ENCODE results near the gene PIK3AP1.

PIK3AP1 gene

DNA sequence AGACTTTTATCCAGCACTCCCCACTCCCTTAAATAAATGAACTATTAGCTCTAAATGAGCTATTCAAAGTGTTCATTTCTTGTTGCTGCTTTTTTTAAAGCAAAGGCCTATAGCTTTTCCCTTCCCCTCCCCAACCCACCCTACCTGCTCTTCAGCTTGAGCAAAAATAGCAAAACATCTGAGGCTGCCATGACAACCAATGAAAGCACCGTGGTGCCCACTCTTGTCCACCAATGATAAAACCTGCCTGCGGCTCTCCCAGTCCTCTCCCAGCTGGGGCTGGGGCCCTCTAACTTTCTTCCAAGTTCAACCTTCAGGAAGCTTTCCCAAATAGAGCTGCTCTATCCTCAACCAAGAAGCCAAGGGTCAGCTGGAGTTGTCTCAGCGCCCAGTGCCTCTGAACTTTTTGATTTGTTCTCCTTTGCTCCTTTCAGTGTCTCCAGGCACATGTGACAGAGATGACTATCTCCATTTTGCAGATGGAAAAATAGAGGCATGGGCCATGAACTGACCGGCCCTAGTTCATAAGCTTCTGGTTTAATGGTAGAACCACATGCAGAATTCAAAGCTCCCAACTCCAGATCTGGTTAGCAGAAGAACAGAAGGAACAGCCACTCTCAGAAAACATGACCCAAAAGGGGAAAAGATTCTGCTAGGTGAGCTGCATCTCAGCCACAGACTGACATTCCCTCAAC, 47.7 kb downstream of the PIK3AP1 start:
- DNase-seq (ENCODE audit: low spot score), result no peak

DNA sequence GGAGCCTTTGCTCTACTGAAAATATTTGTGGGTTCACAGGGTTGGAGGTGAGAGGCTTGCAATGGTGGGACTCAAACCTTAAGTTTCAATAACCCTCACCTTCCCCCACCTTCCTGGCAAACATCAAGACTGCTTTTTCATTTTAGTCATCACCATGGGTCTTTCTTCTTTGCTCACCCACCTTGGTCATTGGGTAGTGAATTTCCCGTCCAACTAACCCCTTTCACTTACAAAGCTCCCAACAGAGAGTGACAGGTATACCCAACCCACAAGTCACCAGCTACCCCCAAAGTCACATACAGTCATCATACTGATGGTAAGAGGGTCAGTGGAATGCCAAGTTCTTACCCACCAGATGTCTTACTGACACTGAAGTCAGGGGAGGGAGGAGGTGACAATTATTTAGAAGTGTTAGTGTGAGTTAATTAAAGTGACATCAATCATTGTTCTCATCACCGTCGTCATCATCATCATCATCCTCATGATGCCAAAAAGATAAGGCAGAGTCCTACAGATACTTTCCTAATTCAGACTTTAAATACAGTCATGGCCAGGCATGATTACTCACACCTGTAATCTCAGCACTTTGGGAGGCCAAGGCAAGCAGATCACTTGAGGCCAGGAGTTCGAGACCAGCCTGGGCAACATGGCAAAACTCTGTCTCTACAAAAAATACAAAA, 49.0 kb downstream of the PIK3AP1 start:
- DNase-seq (ENCODE audit: low spot score), result no peak

DNA sequence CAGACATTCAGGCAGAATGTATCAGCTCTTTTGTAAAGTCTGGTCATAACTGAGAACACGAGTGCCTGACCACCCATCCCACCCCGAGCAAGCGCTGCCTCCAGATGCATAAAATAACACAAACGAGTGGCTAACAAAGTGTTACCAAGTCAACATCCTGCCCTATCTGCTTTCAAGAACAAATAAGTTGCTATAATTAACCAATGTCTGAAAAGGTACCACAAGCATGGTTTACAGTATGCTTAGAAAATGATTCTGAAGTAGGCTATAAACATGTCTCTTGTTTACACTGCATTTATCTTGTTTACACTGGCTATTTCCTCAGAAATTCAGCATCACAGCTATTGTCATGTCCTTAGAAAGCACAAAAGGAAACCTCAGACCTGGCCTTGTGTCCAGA, 49.5 kb downstream of the PIK3AP1 start:
- DNase-seq (ENCODE audit: low spot score), result no peak

DNA sequence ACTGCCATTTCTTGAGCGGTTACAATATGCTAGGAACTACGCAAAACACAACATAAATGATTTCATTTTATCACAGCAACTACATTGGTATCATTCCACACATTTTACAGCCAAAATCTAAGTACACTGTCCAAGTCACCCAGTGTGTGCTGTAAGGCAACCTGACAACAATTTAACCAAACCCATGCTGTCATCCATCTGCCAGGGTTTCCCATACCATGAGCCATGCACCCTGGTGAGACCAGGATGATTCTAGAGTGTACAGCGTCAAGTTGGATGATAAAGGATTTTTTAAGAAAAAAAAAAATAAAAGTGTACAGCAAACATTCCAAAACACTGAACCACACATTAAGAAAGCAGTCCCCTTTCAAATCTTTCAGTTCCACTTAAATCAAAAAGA, 52.9 kb downstream of the PIK3AP1 start:
- DNase-seq (ENCODE audit: low spot score), result no peak

DNA sequence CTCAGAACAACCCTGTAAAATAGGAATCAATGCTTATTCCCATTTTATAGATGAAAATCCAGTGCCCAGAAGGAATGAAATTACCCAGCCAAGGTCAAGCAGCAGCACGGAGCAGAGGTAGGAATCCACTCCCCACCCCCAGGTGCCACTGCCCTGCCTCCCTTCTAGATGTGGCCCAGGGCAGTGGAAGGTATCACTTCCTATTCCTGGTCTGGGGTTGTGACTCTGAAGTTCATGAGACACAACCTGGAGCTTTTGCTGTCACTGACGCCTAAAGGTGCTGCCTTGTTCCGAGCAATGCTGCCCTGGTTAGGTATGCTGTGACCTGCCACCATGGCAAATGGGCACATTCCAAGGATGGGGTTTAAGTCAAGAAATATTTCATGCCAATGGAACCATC, 53.6 kb downstream of the PIK3AP1 start:
- no peak for DNase-seq (ENCODE audit: low spot score)

DNA sequence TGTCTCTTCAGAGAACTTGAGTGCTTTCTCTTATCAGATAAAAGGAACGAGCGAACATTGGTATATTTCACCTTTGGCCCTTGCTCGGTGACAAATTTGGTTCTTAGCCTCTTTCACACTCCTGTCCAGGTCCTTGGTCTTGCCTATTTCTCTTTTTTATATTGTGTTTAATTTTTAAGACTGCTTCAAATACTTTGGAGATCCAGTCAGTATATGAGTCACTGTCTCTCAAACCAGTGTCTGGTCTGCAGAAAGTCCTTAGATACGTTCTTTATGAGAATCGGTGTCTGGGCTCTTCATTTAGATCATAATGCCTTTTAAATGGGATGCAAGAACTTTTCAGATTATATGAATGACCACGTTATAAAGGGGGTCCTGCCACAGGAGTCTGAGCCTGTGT, 55.0 kb downstream of the PIK3AP1 start:
- DNase-seq (ENCODE audit: low spot score), result no peak

DNA sequence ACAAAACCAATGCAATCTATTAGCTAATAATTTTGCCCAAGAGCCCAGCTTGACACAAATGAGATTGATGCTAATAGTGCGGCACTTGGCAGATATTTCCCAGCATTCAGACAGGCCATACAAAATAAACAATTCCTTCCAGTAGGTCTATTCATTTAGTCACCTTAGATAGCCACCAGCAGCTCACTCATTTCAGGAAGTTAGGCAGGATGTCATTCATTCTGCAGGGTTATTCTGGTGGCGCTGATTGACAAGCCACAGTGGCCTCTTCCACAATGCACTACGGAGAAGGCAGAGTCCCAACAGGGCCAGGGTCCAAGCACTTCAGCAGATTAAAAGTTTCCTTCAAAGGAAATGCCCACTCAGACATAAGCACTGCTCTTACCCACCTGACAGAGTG, 55.8 kb downstream of the PIK3AP1 start:
- no peak for DNase-seq (ENCODE audit: low spot score)

DNA sequence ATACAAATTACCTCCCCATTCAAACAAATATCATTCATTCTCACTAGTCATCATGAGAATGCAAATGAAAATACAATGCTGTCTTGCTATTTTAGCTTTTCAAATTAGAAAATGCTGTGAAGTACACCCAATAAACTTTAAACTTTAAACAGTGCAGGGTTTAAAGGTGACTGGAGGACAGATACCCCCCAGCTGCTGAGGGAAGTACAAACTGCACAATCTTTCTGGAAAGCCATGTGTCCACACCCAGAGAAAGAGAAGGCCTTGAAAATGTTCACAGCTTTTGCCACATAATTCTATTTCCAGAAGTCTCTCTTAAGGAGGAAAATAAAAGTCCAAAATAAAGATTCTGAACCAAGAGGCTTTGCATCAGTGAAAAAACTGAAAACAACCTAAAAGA, 56.5 kb downstream of the PIK3AP1 start:
- DNase-seq (ENCODE audit: low spot score), result no peak

DNA sequence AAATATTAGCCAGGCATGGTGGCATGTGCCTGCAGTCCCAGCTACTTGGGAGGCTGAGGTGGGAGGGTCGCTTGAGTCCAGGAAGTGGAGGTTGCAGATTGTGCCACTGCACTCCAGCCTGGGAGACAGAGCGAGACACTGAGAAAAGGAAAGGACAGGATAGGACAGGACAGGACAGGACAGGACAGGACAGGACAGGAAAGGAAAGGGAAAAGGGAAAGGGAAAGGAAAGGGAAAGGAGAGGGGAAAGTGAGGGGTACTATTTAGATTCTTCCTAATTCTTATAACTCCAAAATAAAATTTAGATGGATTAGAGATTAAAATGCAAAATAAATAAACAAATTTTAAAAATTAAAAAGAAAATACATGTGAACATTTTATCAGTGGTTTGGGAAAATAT, 58.7 kb downstream of the PIK3AP1 start:
- DNase-seq (ENCODE audit: low spot score), result no peak

DNA sequence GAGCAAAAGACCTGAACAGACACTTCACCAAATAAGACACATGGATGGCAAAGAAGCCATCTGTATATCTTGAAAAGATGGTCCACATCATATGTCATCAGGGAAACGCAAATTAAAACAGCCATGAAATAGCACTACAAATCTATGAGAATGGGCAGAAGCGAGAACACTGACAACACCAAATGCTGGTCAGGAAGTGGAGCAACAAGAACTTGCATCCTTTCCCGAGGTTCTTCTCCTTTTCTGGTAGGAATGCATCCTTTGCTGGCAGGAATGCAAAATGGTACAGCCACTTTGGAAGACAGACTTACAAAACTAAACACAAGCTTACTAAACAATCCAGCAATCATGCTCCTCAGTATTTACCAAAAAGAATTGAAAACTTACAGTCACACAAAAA, 60.0 kb downstream of the PIK3AP1 start:
- no peak for DNase-seq (ENCODE audit: low spot score)

DNA sequence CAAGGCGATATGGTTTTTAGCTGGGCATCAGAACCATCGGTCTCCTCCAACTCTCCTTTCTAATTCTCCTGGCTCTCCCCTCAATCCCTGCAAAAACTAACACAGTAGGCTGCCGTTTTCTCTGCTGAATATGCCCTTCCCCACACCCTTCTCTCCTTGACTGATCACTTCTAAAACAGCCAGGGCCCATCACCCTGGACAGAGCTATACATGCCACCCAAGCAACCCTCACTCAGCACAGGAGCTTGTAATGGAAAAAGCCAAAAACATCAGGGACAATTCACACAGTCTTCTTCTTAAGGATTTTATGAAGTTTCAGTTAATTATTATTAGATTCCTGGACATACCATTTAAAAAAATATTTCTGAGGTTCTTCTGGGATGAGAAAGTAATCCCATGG, 61.5 kb downstream of the PIK3AP1 start:
- DNase-seq (ENCODE audit: low spot score), result no peak

DNA sequence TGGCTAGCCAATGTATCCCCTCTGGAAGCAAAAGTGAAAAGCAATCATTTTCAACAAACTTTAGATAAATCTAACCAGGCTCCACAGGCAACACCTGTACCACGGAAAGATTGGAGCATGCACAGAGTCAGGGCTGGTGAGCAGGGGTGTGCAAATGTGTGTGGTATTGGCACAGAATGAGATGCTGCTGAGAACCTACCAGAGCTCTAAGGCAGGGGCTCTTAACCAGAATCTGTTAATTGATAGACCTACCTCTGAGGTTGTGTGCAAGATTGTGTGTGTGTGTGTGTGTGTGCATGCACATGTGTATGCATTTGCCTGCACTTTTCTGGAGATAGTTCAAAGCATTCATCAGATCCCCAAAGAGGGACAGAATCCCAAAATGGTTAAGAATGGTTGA, 62.9 kb downstream of the PIK3AP1 start:
- DNase-seq (ENCODE audit: low spot score), result no peak

DNA sequence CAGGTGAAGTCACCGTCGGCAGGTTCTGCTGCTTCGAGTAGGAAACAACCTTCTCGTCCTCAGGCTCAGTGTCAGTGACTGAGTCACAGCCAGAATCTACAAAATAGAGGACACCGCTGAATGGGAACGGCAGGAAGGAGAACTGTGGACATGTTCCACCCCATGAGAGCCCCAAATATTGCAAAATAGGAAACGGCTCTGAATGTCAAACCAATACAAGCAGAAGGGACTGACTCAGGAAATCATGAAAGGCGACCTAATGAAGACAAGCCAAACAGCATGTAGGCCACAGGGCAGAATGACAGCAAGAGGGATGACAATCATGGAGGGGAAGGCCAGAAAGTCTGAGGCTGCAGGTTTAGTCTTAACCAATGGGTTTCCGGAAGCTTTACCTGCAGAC, 63.5 kb downstream of the PIK3AP1 start:
- DNase-seq (ENCODE audit: low spot score), result no peak

DNA sequence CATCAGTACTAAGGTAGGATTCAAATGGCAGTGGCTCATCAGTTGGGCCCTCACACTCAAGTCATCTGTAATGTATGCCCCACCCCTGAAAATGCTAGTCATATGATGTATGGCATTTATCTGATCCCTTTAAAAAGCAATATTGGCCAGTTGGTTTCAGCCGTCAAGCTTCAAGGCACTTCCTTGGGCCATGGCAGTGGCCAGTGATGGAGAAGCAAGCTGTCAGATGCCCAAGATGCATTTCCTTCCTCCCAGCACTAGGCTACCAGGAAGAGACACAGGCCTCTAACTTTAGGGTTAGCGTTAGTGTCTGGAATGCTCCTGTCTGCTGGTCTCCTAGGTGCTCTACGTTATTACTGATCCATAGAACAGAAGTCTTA, 64.1 kb downstream of the PIK3AP1 start:
- DNase-seq (ENCODE audit: low spot score), result no peak

DNA sequence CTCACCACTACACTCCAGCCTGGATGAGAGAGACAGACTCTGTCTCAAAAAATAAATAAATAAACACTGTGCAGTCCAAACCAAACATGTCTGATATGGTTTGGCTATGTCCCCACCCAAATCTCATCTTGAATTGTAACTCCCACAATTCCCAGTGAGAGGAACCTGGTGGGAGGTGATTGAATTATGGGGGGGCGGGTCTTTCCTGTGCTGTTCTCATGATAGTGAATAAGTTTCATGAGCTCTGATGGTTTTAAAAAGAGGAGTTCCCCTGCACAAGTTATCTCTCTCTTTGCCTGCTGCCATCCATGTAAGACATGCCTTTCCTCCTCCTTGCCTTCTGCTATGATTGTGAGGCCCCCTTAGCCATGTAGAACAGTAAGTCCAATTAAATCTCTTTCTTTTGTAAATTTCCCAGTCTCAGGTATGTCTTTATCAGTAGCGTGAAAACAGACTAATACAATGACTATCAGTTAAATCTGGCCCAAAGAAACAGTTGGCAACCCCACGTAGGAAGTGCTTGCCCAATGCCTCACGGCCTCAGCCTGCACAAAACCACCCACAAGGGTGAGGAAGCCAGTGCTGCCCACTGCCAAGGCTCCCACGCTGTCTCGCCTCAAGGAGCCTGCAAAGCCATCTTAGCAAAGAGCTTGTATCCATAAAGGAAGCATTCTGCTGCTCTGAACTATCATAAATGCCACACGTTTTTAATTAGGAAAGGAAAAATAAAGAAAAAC, 64.7 kb downstream of the PIK3AP1 start:
- no peak for DNase-seq (ENCODE audit: low spot score)

DNA sequence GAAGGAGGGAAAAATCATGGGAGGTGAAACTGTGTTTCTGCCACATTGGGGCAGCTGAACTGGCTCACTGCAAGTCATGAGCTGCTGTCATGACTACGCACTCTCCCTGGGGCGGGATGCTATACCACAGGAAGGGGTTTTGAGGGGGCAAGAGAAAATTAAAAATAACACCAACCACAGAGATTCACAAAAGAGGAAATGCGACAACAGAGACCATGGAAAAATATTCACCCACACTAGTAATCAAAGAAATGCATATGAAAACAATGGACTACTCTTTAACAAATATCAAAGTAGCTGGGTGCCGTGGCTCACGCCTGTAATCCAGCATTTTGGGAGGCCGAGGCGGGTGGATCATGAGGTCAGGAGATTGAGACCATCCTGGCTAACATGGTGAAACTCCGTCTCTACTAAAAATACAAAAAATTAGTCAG, 68.3 kb downstream of the PIK3AP1 start:
- DNase-seq (ENCODE audit: low spot score), result no peak

DNA sequence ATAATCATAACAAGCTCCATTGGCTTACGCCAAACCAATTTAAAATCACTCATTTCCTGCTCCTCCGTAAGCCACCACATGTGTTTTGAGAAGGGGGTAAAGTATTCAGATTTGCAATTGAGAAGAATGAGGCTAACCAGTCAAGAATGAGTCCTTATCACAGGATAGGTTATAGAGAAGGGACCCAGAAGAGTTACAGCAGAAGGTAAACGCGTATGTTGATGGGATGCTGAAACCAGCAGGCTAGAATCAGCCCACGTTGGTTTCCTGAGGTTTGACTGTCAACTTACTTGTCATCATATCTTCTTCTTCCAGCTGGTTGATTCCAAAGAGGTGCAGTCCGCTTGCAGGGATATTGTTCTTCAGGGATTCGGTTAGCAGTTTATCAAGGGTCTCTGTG, 69.4 kb downstream of the PIK3AP1 start:
- no peak for DNase-seq (ENCODE audit: low spot score)

DNA sequence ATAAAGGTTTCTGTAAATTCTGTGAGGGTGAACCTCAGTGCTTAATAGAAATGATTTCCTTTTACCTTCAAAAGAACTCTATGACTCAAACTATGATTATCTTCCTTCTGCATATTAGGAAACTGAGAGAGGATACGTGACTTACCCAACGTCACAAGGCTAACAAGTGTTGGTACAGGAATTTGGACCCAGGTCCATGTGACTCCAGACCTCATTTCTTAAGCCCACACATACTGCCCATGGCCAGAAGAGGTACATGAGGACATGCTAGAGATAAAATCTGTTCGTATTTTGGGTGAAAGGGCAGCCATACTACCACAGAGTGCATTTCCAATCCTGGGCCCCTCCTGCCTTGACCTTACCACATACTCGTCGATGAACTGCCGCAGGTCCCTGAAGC, 72.0 kb downstream of the PIK3AP1 start:
- no peak for DNase-seq (ENCODE audit: low spot score)

DNA sequence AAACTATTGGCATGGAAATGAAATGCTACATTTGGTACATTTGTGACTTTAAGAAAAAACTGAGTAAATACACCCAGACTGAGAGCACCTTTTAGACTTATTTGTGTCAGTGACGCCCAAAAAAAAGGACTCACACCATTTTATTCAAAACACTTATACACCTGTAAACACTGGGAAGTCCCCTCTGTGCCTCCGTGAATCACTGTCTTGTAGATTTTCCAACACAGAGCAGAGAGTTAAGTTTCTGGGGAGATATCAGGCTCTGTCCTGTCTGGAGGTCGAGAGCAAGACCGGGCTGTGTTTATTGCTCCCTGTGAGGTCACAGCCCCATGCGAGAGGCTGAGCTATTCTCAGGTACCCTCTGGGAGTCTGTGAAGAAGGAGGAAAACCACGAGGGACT, 72.8 kb downstream of the PIK3AP1 start:
- DNase-seq (ENCODE audit: low spot score), result no peak

DNA sequence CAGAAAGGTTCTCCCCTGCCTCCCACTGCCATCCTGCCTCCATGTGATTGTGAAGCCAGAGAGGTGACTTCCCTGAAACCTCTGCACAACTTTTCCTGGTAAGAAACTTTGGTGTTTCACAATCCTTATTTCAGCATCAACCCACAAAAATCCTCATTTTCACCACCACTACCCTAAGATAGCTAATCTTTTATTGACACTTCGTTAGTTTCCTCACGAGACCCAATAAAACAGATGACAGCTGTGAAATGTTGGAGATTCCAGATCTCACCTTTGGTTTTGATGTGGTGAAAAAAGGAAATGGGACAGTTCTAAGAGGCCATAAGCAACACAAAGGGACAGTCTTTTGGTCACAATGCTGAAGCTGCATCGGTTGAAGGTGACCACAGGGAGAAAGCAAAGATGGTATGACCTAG, 73.6 kb downstream of the PIK3AP1 start:
- DNase-seq (ENCODE audit: low spot score), result peak; percentile 63

DNA sequence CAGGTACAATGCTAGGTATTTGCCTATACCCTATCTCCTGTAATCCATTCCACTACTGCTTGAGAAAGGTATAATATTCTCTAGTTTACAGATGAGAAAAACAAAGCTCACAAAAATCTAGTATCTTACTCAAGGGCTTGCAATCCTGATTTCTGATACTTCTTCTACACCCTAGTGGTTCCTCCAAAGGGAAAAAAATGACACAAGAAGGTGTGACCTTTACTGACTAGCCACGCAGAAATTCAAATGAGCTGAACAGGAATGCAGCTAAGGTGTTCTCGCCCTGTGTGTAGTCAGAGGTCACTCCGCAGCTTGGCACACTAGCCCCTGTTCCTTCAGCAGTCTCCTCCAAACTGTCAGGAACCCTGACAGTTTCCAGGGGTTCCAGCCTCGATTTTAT, 74.0 kb downstream of the PIK3AP1 start:
- peak; percentile 27 for DNase-seq (ENCODE audit: low spot score)

DNA sequence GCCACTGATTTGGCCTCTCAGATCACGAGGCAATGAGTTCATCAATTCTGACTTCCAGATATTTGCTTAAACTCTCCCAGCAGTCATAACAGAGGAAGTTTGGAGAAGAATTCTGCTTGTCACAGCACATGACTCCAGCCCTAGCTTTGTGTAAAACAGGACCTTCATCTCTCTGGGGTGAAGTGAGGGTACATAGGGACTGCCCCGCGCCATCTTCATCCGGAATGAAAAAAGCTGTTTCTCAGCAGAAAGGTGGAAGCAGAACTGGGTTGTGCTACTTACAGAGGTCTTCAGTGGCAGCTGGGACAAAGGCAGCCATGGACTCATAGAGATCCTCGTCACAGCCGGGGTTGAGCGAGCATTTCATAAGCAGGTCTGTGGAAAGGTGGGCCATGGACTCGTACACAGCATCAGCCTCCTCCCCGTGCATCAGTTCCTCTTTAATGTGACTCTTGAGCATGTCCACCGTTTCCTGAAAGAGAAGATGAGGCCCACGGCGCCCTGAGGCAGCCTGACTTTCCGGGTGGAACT, 75.1 kb downstream of the PIK3AP1 start:
- DNase-seq (ENCODE audit: low spot score), result no peak

DNA sequence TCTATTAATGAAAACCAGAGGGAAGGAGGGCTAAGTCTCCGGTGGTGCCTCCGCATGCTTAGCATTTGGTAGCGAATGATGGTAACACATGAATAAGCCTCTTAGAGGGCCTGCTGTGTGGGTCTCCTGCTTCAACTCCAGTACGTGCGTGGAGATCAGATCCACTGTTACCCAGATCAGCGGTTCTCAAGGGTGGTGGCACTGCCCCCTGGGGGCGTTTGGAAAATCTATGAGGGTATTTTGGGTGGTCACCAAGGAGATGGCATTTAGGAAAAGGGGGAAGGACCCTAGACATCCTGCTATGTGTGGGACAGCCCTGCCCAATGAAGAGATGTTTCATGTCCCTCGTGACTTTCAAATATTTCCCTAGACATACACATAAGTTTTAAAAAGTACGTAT, 76.4 kb downstream of the PIK3AP1 start:
- no peak for DNase-seq (ENCODE audit: low spot score)
